Measurements from ENCODE around the gene PITPNC1.

DNA sequence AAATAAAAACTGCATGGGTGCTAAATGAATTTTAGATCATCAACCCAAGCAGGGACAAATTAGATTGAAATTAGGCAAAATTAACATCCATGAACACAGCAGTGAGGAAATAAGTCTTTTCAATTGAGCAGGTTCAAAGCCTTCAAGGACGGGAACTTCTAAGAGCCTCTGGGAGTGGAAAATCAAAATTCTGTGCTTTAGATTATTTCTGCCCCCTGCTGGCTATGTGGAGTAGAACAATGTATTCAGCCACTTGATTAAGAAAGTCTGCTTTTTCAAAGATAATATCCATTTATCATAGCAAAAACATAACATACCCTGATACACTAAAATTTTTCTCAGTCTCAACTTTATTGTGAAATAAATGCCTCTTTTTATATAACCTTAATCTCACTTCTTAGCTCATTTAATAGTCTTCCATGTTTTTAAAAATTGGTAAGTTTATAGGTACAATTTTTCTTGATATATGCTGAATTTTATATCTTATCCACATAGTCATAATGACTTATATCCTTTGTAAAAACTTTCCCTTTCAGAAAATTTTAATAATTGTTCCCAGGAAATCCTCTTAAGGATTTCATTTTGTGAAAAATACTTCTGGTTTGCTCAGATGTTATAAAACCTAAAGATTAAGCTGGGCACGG is 312.6 kb downstream of the PITPNC1 start:
- TF ChIP-seq CTCF (IDR thresholded peaks at IDR 0.05): peak; percentile 75 to 82 (median 78)
- no peak for TF ChIP-seq POLR2A (IDR thresholded peaks at IDR 0.05)
- no peak for TF ChIP-seq POLR2AphosphoS5 (IDR thresholded peaks at IDR 0.05; ENCODE audit: insufficient read depth in 1 of 2, low read depth in 1 of 2)
